C4-2B (cell line): ENCODE results near the gene DCUN1D3.

Source experiments
- CTCF ChIP-seq: fragments of 450-650 bp; conservative IDR thresholded peaks from 2 replicates; pipeline ENCODE4 v1.5.1; 2017; ENCODE audit warnings: mild to moderate bottlenecking
- ZFX ChIP-seq: fragments of 450-650 bp; IDR thresholded peaks from 2 replicates; pipeline ENCODE4 v1.6.1; 2017

GRCh38 chr16:20871258-20871657, 28.9 kb downstream of the DCUN1D3 start:
- TF ChIP-seq ZFX (no peak), CTCF (no peak)
